ENCODE results near the gene LSM11. TPM values are rescaled to one million over a fixed set of nuclear protein-coding genes. Genes with fewer than 3 reads are reported as not detected.

The LSM11 gene
- total RNA-seq, 2 experiments from 2014 or later, result 5.4 to 5.8 TPM

- POLR2A ChIA-PET, result no interaction called here
- peak; percentile 25 for DNase-seq
- Mint-ChIP-seq H3K36me3 (ENCODE audit: low read depth) (peaks cover 19% of the 10 kb centered on the region), H3K4me1 (peaks cover 22% of the 10 kb centered on the region), H3K27me3 (no peaks in the 10 kb centered on the region), H3K4me3 (no peak overlapping the region), H3K9me3 (no peaks in the 10 kb centered on the region), H3K27ac (no peak overlapping the region)
- CTCF ChIA-PET, result interaction anchor here (0.7 to 4.7 kb wide), 5 partner anchors 10 to 107 kb away, joined by 3 to 62 read pairs (median 3); partner anchors contain the start of genes C5orf52 and THG1L
Observed at GRCh38 chr5:157740229-157740610, 3.3 kb upstream of the LSM11 start.

- no peak for DNase-seq
- Mint-ChIP-seq H3K27ac (no peak overlapping the region), H3K36me3 (ENCODE audit: low read depth) (peaks cover 23% of the 10 kb centered on the region), H3K9me3 (no peaks in the 10 kb centered on the region), H3K27me3 (no peaks in the 10 kb centered on the region), H3K4me1 (peaks cover 26% of the 10 kb centered on the region), H3K4me3 (no peak overlapping the region)
- ChIA-PET CTCF (interaction anchor here (0.6 to 4.7 kb wide), 9 partner anchors 11 to 1480 kb away, joined by 3 to 84 read pairs (median 4); partner anchors contain the start of genes C5orf52 and THG1L), POLR2A (no interaction called here)
Observed at GRCh38 chr5:157741131-157741530, 2.4 kb upstream of the LSM11 start.

- Mint-ChIP-seq H3K9me3 (no peaks in the 10 kb centered on the region), H3K4me1 (peaks cover 46% of the 10 kb centered on the region), H3K4me3 (peak overlapping the region; percentile 82), H3K36me3 (ENCODE audit: low read depth) (peaks cover 5% of the 10 kb centered on the region), H3K27ac (peak overlapping the region; percentile 76), H3K27me3 (no peaks in the 10 kb centered on the region)
- POLR2A ChIA-PET, result interaction anchor here (0.7 to 2.2 kb wide), 4 partner anchors 13 to 416 kb away, joined by 3 to 10 read pairs (median 6); partner anchors contain the start of gene THG1L
- DNase-seq, result peak; percentile 39
- CTCF ChIA-PET, result interaction anchor here (0.8 to 4.7 kb wide), 41 partner anchors 9 to 643 kb away, joined by 3 to 84 read pairs (median 6); partner anchors contain the start of genes C5orf52, CLINT1, NIPAL4 and THG1L
Observed at GRCh38 chr5:157744051-157745011, 819 bp downstream of the LSM11 start.

- Mint-ChIP-seq H3K27ac (no peak overlapping the region), H3K27me3 (no peaks in the 10 kb centered on the region), H3K9me3 (no peaks in the 10 kb centered on the region), H3K4me1 (peaks cover 46% of the 10 kb centered on the region), H3K36me3 (ENCODE audit: low read depth) (peaks cover 4% of the 10 kb centered on the region), H3K4me3 (peak overlapping the region; percentile 82)
- ChIA-PET POLR2A (interaction anchor here (0.5 to 2.2 kb wide), 2 partner anchors 103 to 417 kb away, joined by 3 to 8 read pairs; no protein-coding TSS in a partner anchor), CTCF (interaction anchor here (0.8 to 4.7 kb wide), 6 partner anchors 9 to 643 kb away, joined by 4 to 48 read pairs (median 22); partner anchors contain the start of gene C5orf52)
- no peak for DNase-seq
Observed at GRCh38 chr5:157745041-157745456, 1.5 kb downstream of the LSM11 start.

GRCh38 chr5:157747173-157747740 is 3.7 kb downstream of the LSM11 start:
- Mint-ChIP-seq H3K36me3 (ENCODE audit: low read depth) (peaks cover 8% of the 10 kb centered on the region), H3K4me3 (no peak overlapping the region), H3K27me3 (no peaks in the 10 kb centered on the region), H3K27ac (no peak overlapping the region), H3K4me1 (peaks cover 44% of the 10 kb centered on the region), H3K9me3 (no peaks in the 10 kb centered on the region)
- DNase-seq, result no peak
- ChIA-PET CTCF (interaction anchor here (1.1 to 1.8 kb wide), 3 partner anchors 12 to 276 kb away, joined by 3 to 5 read pairs (median 4); no protein-coding TSS in a partner anchor), POLR2A (interaction anchor here (0.6 to 1.4 kb wide), 2 partner anchors 15 to 553 kb away, joined by 3 to 4 read pairs; no protein-coding TSS in a partner anchor)

- peaks cover 8% of the 10 kb centered on the region for H3K36me3 Mint-ChIP-seq (ENCODE audit: low read depth)
- ChIA-PET POLR2A (interaction anchor here (1.4 kb wide), 1 partner anchor 14 kb away, joined by 4 read pairs; no protein-coding TSS in a partner anchor), CTCF (interaction anchor here (1.3 kb wide), 1 partner anchor 276 kb away, joined by 4 read pairs; no protein-coding TSS in a partner anchor)
- H3K4me3 Mint-ChIP-seq, result no peak overlapping the region
- no peak for DNase-seq
- no peaks in the 10 kb centered on the region for H3K27me3 Mint-ChIP-seq
- no peak overlapping the region for H3K27ac Mint-ChIP-seq
- no peaks in the 10 kb centered on the region for H3K9me3 Mint-ChIP-seq
- H3K4me1 Mint-ChIP-seq, result peaks cover 39% of the 10 kb centered on the region
Observed at GRCh38 chr5:157747766-157748700, 4.5 kb downstream of the LSM11 start.

- CTCF ChIA-PET, result no interaction called here
- no peak overlapping the region for H3K27ac Mint-ChIP-seq
- H3K4me3 Mint-ChIP-seq, result no peak overlapping the region
Observed at GRCh38 chr5:157748760-157749461, 5.4 kb downstream of the LSM11 start.

GRCh38 chr5:157749462-157749799 is 5.9 kb downstream of the LSM11 start:
- CTCF ChIA-PET, result interaction anchor here (1.5 kb wide), 1 partner anchor 318 kb away, joined by 7 read pairs; no protein-coding TSS in a partner anchor
- POLR2A ChIA-PET, result no interaction called here
- peaks cover 8% of the 10 kb centered on the region for H3K36me3 Mint-ChIP-seq (ENCODE audit: low read depth)
- no peak for DNase-seq
- peaks cover 32% of the 10 kb centered on the region for H3K4me1 Mint-ChIP-seq
- H3K4me3 Mint-ChIP-seq, result no peak overlapping the region
- H3K27ac Mint-ChIP-seq, result no peak overlapping the region
- no peaks in the 10 kb centered on the region for H3K27me3 Mint-ChIP-seq
- no peaks in the 10 kb centered on the region for H3K9me3 Mint-ChIP-seq

More at GRCh38 chr5:157748760-157749461, 5.4 kb downstream of the LSM11 start:
- Mint-ChIP-seq H3K9me3 (no peaks in the 10 kb centered on the region), H3K27me3 (no peaks in the 10 kb centered on the region), H3K36me3 (ENCODE audit: low read depth) (peaks cover 8% of the 10 kb centered on the region), H3K4me1 (peaks cover 35% of the 10 kb centered on the region)
- POLR2A ChIA-PET, result interaction anchor here (1.4 kb wide), 1 partner anchor 13 kb away, joined by 4 read pairs; no protein-coding TSS in a partner anchor
- no peak for DNase-seq

GRCh38 chr5:157750320-157750719 is 6.8 kb downstream of the LSM11 start:
- no peak overlapping the region for H3K27ac Mint-ChIP-seq
- H3K4me3 Mint-ChIP-seq, result no peak overlapping the region
- H3K9me3 Mint-ChIP-seq, result no peaks in the 10 kb centered on the region
- peaks cover 8% of the 10 kb centered on the region for H3K36me3 Mint-ChIP-seq (ENCODE audit: low read depth)
- no peak for DNase-seq
- CTCF ChIA-PET, result interaction anchor here (0.8 to 1.5 kb wide), 2 partner anchors 12 to 319 kb away, joined by 3 to 7 read pairs; no protein-coding TSS in a partner anchor
- H3K4me1 Mint-ChIP-seq, result peaks cover 24% of the 10 kb centered on the region
- POLR2A ChIA-PET, result no interaction called here
- H3K27me3 Mint-ChIP-seq, result no peaks in the 10 kb centered on the region

GRCh38 chr5:157756122-157756521 is 12.6 kb downstream of the LSM11 start:
- no peaks in the 10 kb centered on the region for H3K9me3 Mint-ChIP-seq
- no peaks in the 10 kb centered on the region for H3K27me3 Mint-ChIP-seq
- no peak for DNase-seq
- peaks cover 27% of the 10 kb centered on the region for H3K36me3 Mint-ChIP-seq (ENCODE audit: low read depth)
- ChIA-PET CTCF (interaction anchor here (1.3 kb wide), 1 partner anchor 427 kb away, joined by 3 read pairs; no protein-coding TSS in a partner anchor), POLR2A (no interaction called here)
- H3K27ac Mint-ChIP-seq, result no peak overlapping the region
- no peak overlapping the region for H3K4me3 Mint-ChIP-seq
- peaks cover 15% of the 10 kb centered on the region for H3K4me1 Mint-ChIP-seq

GRCh38 chr5:157758706-157759105 is 15.2 kb downstream of the LSM11 start:
- Mint-ChIP-seq H3K4me1 (peaks cover 15% of the 10 kb centered on the region), H3K27ac (no peak overlapping the region), H3K36me3 (ENCODE audit: low read depth) (peaks cover 26% of the 10 kb centered on the region), H3K27me3 (no peaks in the 10 kb centered on the region), H3K4me3 (no peak overlapping the region), H3K9me3 (no peaks in the 10 kb centered on the region)
- ChIA-PET POLR2A (no interaction called here), CTCF (interaction anchor here (0.6 to 5.3 kb wide), 4 partner anchors 12 to 192 kb away, joined by 3 to 58 read pairs (median 3); no protein-coding TSS in a partner anchor)
- DNase-seq, result no peak
